Vagina (tissue), 2 donors: Measurements from ENCODE around the gene VWA2. TPM values are rescaled to one million over a fixed set of nuclear protein-coding genes. Genes with fewer than 3 reads are reported as not detected.

ENCODE experiments used
- DNase-seq, 2 donors: peaks; one replicate each; pipeline ENCODE4 v3.0.0-alpha.2; 2017; ENCODE audit errors: extremely low spot score in 2 of 2
- H3K27ac ChIP-seq: fragments of 200-600 bp; sonication (generic); one replicate; pipeline ENCODE4 v1.5.1; 2019
- H3K27me3 ChIP-seq: fragments of 200-600 bp; sonication (generic); one replicate; pipeline ENCODE4 v1.5.1; 2019
- H3K36me3 ChIP-seq, 2 donors: fragments of 200-600 bp; sonication (generic); one replicate each; pipeline ENCODE4 v1.5.1; 2017 to 2019
- H3K4me1 ChIP-seq: fragments of 200-600 bp; sonication (generic); one replicate; pipeline ENCODE4 v1.5.1; 2019
- H3K4me3 ChIP-seq, 2 donors: fragments of 200-600 bp; sonication (generic); 1 replicate in 1 of 2; 2 replicates in 1 of 2; pipeline ENCODE4 v1.5.1; 2016 to 2019
- H3K9me3 ChIP-seq: fragments of 200-600 bp; sonication (generic); one replicate; pipeline ENCODE4 v1.5.1; 2019
- POLR2A ChIP-seq, 2 donors: fragments of 450-650 bp; IDR thresholded peaks; one replicate each; pipeline ENCODE4 v1.6.1; 2017; ENCODE audit warnings: antibody characterized with exemption in 2 of 2, mild to moderate bottlenecking in 2 of 2, moderate library complexity in 2 of 2
- POLR2AphosphoS5 ChIP-seq, 2 donors: sonication (generic); formaldehyde crosslinking; IDR thresholded peaks; one replicate each; pipeline ENCODE4 v1.9.0; 2017; ENCODE audit warnings: antibody characterized with exemption in 2 of 2, mild to moderate bottlenecking in 2 of 2, low read depth in 1 of 2; ENCODE audit not compliant: insufficient read depth in 1 of 2
- intact Hi-C: fragments of 100-400 bp; cut with DNase I; formaldehyde crosslinking; loops from one replicate; pipeline ENCODE4 v1.15.1; 2023
- total RNA-seq: library from RNA; depleted of rRNA; stranded (reverse); fragments of >200 nt; gene quantifications from one replicate; pipeline ENCODE4 v1.2.3, GENCODE V29; 2016
- TF ChIP-seq, protein P1 (sequence below), 3 experiments: fragments of 450-650 bp in 2 of 3; fragments of 200-600 bp in 1 of 3; sonication (generic) in 1 of 3; IDR thresholded peaks; one replicate each; pipeline ENCODE4 v1.5.1; 2017 to 2019; ENCODE audit warnings: antibody characterized with exemption in 3 of 3, mild to moderate bottlenecking in 2 of 3, moderate library complexity in 2 of 3

The VWA2 gene
- total RNA-seq, 1 donor from 2014 or later: 2.9 TPM

- Histone ChIP-seq H3K27ac (no peak overlapping the region), H3K4me3 (no peak overlapping the region), H3K36me3 (peaks cover 0 to 7% of the 10 kb centered on the region in 2 donors), H3K9me3 (no peaks in the 10 kb centered on the region), H3K4me1 (peaks cover 19% of the 10 kb centered on the region), H3K27me3 (no peaks in the 10 kb centered on the region)
- no peak for DNase-seq
- intact Hi-C loops: loop anchor here (10.0 kb wide), 2 partner anchors 99 to 489 kb away; partner anchors contain the start of gene AFAP1L2
- no peak for TF ChIP-seq POLR2AphosphoS5 (IDR thresholded peaks at IDR 0.05; ENCODE audit: insufficient read depth in 1 of 2, low read depth in 1 of 2)
- TF ChIP-seq POLR2A (IDR thresholded peaks at IDR 0.05): no peak
- TF ChIP-seq, protein P1, sequence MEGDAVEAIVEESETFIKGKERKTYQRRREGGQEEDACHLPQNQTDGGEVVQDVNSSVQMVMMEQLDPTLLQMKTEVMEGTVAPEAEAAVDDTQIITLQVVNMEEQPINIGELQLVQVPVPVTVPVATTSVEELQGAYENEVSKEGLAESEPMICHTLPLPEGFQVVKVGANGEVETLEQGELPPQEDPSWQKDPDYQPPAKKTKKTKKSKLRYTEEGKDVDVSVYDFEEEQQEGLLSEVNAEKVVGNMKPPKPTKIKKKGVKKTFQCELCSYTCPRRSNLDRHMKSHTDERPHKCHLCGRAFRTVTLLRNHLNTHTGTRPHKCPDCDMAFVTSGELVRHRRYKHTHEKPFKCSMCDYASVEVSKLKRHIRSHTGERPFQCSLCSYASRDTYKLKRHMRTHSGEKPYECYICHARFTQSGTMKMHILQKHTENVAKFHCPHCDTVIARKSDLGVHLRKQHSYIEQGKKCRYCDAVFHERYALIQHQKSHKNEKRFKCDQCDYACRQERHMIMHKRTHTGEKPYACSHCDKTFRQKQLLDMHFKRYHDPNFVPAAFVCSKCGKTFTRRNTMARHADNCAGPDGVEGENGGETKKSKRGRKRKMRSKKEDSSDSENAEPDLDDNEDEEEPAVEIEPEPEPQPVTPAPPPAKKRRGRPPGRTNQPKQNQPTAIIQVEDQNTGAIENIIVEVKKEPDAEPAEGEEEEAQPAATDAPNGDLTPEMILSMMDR (IDR thresholded peaks at IDR 0.05): no peak
These were observed 66.5 kb downstream of the VWA2 start for GRCh38 chr10:114305521-114305925.

GRCh38 chr10:114306116-114306973 lies 67.3 kb downstream of the VWA2 start:
- no peaks in the 10 kb centered on the region for H3K27me3 ChIP-seq
- no peak overlapping the region for H3K27ac ChIP-seq
- H3K4me3 ChIP-seq: no peak overlapping the region
- peaks cover 19% of the 10 kb centered on the region for H3K4me1 ChIP-seq
- H3K36me3 ChIP-seq: peaks cover 0 to 8% of the 10 kb centered on the region in 2 donors
- no peak for DNase-seq
- TF ChIP-seq, protein P1 (IDR thresholded peaks at IDR 0.05): no peak
- TF ChIP-seq POLR2AphosphoS5 (IDR thresholded peaks at IDR 0.05; ENCODE audit: insufficient read depth in 1 of 2, low read depth in 1 of 2): no peak
- no peak for TF ChIP-seq POLR2A (IDR thresholded peaks at IDR 0.05)
- H3K9me3 ChIP-seq: no peaks in the 10 kb centered on the region
- intact Hi-C loops: loop anchor here (10.0 kb wide), 2 partner anchors 98 to 488 kb away; partner anchors contain the start of gene AFAP1L2

DNA sequence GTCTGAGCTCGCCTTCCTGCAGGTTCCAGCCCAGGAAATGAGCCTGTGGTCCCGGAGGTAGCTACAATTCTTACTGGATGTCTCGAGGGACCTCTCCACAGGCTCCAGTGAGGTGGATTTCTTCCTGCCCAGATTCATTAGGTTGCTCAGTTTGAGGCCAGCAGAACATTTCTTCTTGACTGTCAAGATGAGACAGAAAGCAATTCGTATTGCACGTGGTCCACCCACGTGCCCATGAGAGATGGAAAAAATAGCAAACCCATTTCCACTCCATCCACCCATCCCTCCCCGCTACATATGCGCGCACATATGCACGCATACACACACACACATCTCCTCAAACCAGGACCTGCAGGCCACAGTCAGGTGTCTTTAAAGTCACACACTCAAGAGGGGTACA lies 68.7 kb downstream of the VWA2 start:
- no peak overlapping the region for H3K27ac ChIP-seq
- TF ChIP-seq, protein P1 (IDR thresholded peaks at IDR 0.05): no peak
- TF ChIP-seq POLR2AphosphoS5 (IDR thresholded peaks at IDR 0.05; ENCODE audit: insufficient read depth in 1 of 2, low read depth in 1 of 2) (no peak), POLR2A (IDR thresholded peaks at IDR 0.05) (no peak)
- H3K4me1 ChIP-seq: peaks cover 11% of the 10 kb centered on the region
- no peak overlapping the region for H3K4me3 ChIP-seq
- DNase-seq: no peak
- intact Hi-C loops: loop anchor here (10.0 kb wide), 2 partner anchors 97 to 487 kb away; partner anchors contain the start of gene AFAP1L2
- no peaks in the 10 kb centered on the region for H3K9me3 ChIP-seq
- peaks cover 0 to 13% of the 10 kb centered on the region in 2 donors for H3K36me3 ChIP-seq
- no peaks in the 10 kb centered on the region for H3K27me3 ChIP-seq

DNA sequence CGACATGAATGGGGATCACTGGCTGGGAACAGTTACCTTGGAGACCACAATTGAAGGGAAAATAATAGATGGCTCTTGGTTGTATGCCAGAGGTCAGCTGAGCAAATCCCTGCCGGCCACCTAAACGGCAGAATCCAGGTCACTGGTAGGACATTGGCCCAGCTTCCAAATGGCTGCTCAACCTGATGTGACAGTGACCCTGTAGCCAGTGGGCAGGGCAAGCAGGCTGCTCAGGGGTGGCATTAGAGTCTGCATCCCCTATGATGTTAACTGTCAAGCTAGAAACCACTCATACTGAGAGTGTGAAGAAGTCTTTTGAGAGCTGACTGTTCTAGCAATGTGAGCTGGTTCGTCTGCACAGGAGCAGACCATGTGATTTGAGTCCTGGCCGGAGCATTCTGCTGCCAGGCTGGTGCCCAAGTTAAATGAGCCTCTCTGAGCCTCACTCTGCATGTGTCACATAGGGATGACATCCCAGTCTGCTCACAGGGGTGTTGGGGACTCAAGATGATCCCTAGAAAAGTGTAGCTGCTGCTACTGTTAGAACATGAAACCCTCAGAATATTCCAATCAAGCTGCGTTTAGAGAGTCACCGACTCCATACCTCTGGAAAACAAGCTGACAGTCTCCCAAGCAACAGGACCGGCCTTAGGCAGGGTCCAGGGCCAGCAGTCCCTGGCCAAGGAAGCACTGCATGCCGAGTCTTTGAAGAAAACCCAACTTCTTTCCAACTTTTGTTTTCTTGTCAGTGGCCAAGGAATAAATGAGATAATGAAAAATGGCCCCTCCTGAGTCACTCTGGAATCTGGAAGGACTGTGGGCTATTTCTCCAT lies 69.7 kb downstream of the VWA2 start:
- Histone ChIP-seq H3K36me3 (peaks cover 0 to 13% of the 10 kb centered on the region in 2 donors), H3K27ac (no peak overlapping the region), H3K9me3 (no peaks in the 10 kb centered on the region), H3K27me3 (no peaks in the 10 kb centered on the region), H3K4me1 (peaks cover 11% of the 10 kb centered on the region), H3K4me3 (no peak overlapping the region)
- intact Hi-C loops: loop anchor here (10.0 kb wide), 2 partner anchors 96 to 486 kb away; partner anchors contain the start of gene AFAP1L2
- DNase-seq: no peak
- TF ChIP-seq POLR2A (IDR thresholded peaks at IDR 0.05) (no peak), POLR2AphosphoS5 (IDR thresholded peaks at IDR 0.05; ENCODE audit: insufficient read depth in 1 of 2, low read depth in 1 of 2) (no peak)
- TF ChIP-seq, protein P1 (IDR thresholded peaks at IDR 0.05): no peak
